Osteocyte (in vitro differentiated cells): Measurements from ENCODE around the gene RSBN1L. TPM values are rescaled to one million over a fixed set of nuclear protein-coding genes. Genes with fewer than 3 reads are reported as not detected.
A peak's percentile ranks its signal among the peaks of the same experiment; 100 is the strongest.
"Not testable (repeated sequence)": the region's sequence is repeated elsewhere in the genome, so short reads cannot be mapped to it uniquely, and the experiment has no call there.

Source experiments
- DNase-seq: peaks from one replicate; pipeline ENCODE4 v3.0.0; 2021; ENCODE audit warnings: mixed read lengths; ENCODE audit not compliant: unreplicated experiment; ENCODE audit errors: extremely low spot score
- H3K27ac Mint-ChIP-seq: one replicate; pipeline ENCODE4 v1.8.0; 2021; ENCODE audit warnings: mild to moderate bottlenecking, mixed read lengths; ENCODE audit not compliant: unreplicated experiment
- H3K27me3 Mint-ChIP-seq: one replicate; pipeline ENCODE4 v1.8.0; 2021; ENCODE audit warnings: mixed read lengths; ENCODE audit not compliant: unreplicated experiment
- H3K36me3 Mint-ChIP-seq: one replicate; pipeline ENCODE4 v1.8.0; 2021; ENCODE audit warnings: mixed read lengths; ENCODE audit not compliant: unreplicated experiment
- H3K4me1 Mint-ChIP-seq: one replicate; pipeline ENCODE4 v1.8.0; 2021; ENCODE audit warnings: mixed read lengths; ENCODE audit not compliant: unreplicated experiment
- H3K4me3 Mint-ChIP-seq: one replicate; pipeline ENCODE4 v1.8.0; 2021; ENCODE audit warnings: mild to moderate bottlenecking, moderate library complexity, mixed read lengths; ENCODE audit not compliant: unreplicated experiment
- H3K9me3 Mint-ChIP-seq: one replicate; pipeline ENCODE4 v1.8.0; 2021; ENCODE audit warnings: mixed read lengths; ENCODE audit not compliant: unreplicated experiment
- CTCF ChIP-seq: fragments of 200-600 bp; sonication (generic); IDR thresholded peaks from 2 replicates; pipeline ENCODE4 v1.5.0; 2021; ENCODE audit warnings: antibody characterized with exemption, mild to moderate bottlenecking, moderate library complexity
- long read RNA-seq: library from polyadenylated mRNA; unstranded; transcript quantifications from one replicate; pipeline ENCODE4 v2.0.0, GENCODE V29; 2021
- total RNA-seq: library from RNA; stranded (reverse); gene quantifications from 2 replicates; pipeline ENCODE4 v1.2.1, GENCODE V29; 2021

The RSBN1L gene
- total RNA-seq, result 13.0 and 14.2 TPM in 2 replicates
- long read RNA-seq, partial matches to known transcripts, result 1 of 2 reads
- long read RNA-seq, other reads (novel, unspliced or antisense), result 1 of 2 reads

- H3K4me3 Mint-ChIP-seq, result peak within 1 kb of the TSS; percentile 97
- TF ChIP-seq CTCF, result peak; percentile 45
- peaks cover 2% of the 10 kb centered on the region for H3K36me3 Mint-ChIP-seq
- no peaks in the 10 kb centered on the region for H3K9me3 Mint-ChIP-seq
- H3K27ac Mint-ChIP-seq, result peak within 1 kb of the TSS; percentile 95
- H3K4me1 Mint-ChIP-seq, result peaks cover 48% of the 10 kb centered on the region
- H3K27me3 Mint-ChIP-seq, result no peaks in the 10 kb centered on the region
- peak; percentile 99 for DNase-seq
Measured at GRCh38 chr7:77696057-77696642, at the start of gene RSBN1L. RSBN1L (plus strand) TSS chr7:77696459; CDS start chr7:77696470, 11 bp downstream.

- no peak overlapping the region for H3K27ac Mint-ChIP-seq
- no peaks in the 10 kb centered on the region for H3K9me3 Mint-ChIP-seq
- H3K36me3 Mint-ChIP-seq, result peaks cover 16% of the 10 kb centered on the region
- peaks cover 8% of the 10 kb centered on the region for H3K4me1 Mint-ChIP-seq
- H3K4me3 Mint-ChIP-seq, result no peak overlapping the region
- H3K27me3 Mint-ChIP-seq, result no peaks in the 10 kb centered on the region
- TF ChIP-seq CTCF, result no peak
- DNase-seq, result no peak
Measured at GRCh38 chr7:77648742-77649338, 47.4 kb upstream of the RSBN1L start.

DNA sequence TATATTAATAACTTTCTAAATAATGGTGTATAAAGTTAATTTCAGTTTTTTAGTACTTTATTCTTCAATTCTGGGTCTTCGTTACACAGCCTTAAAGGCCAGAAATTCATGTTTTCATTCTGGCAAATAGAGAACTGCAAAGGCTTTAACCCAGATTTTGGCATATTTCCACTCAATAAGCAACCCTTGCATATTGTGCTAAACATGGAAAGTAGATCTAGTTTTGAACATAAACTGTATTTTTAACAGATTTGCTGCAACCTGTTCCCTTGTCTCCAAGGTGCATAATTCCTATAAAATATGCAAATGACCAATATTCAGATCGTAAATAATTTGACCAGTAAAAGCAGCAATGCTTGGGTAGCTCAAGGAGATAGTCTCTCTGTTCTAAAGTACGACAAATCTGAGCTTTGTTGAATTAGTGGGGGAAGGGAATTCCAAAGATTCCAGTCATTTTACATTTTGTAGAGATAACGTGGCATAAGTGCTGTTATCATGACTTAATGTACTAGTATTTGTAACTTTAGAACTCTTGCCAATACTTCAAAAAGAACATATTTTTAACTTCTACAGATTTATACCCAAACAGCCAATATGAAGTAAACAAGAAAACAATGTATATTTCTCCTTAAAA is 46.4 kb upstream of the RSBN1L start:
- Mint-ChIP-seq H3K27ac (peak overlapping the region; percentile 7), H3K4me3 (no peak overlapping the region), H3K36me3 (peaks cover 9% of the 10 kb centered on the region), H3K4me1 (peaks cover 8% of the 10 kb centered on the region), H3K27me3 (no peaks in the 10 kb centered on the region), H3K9me3 (no peaks in the 10 kb centered on the region)
- DNase-seq, result no peak
- no peak for TF ChIP-seq CTCF

GRCh38 chr7:77651575-77652162 is 44.6 kb upstream of the RSBN1L start:
- no peaks in the 10 kb centered on the region for H3K27me3 Mint-ChIP-seq
- no peak overlapping the region for H3K4me3 Mint-ChIP-seq

DNA sequence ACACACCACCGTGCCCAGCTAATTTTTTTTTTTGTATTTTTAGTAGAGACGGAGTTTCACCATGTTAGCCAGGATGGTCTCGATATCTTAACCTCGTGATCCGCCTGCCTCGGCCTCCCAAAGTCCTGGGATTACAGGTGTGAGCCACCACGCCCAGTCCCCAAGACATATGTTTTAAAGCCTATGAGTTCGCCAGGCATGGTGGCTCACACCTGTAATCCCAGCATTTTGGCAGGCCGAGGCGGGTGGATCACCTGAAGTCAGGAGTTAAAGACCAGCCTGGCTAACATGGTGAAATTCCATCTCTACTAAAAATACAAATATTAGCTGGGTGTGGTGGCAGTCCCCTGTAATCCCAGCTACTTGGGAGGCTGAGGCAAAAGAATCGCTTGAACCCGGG is 43.4 kb upstream of the RSBN1L start:
- H3K27me3 Mint-ChIP-seq, H3K4me1 Mint-ChIP-seq, H3K27ac Mint-ChIP-seq, H3K9me3 Mint-ChIP-seq, H3K4me3 Mint-ChIP-seq: not testable (repeated sequence)
- DNase-seq, result peak; percentile 51
- peaks cover 14% of the 10 kb centered on the region for H3K36me3 Mint-ChIP-seq

More at GRCh38 chr7:77651575-77652162, 44.6 kb upstream of the RSBN1L start:
- Mint-ChIP-seq H3K36me3 (peaks cover 14% of the 10 kb centered on the region), H3K27ac (no peak overlapping the region), H3K4me1 (peaks cover 8% of the 10 kb centered on the region), H3K9me3 (no peaks in the 10 kb centered on the region)
- DNase-seq, result no peak
- TF ChIP-seq CTCF, result peak; percentile 80
